SK-N-SH (cell line): ENCODE results near the gene CPPED1.

Experiments
- CTCF ChIP-seq: fragments of 200-600 bp; sonication (generic); IDR thresholded peaks from 2 replicates; pipeline ENCODE4 v1.6.1; 2017; ENCODE audit warnings: antibody characterized with exemption, mild to moderate bottlenecking, moderate library complexity
- ELF1 ChIP-seq: IDR thresholded peaks from 2 replicates; pipeline ENCODE4 v1.4.0; 2012
- EZH2phosphoT487 ChIP-seq: fragments of 200-600 bp; sonication (generic); IDR thresholded peaks from 2 replicates; pipeline ENCODE4 v1.6.1; 2017; ENCODE audit warnings: low read depth, mixed run types, mild to moderate bottlenecking, antibody characterized with exemption, moderate library complexity, borderline replicate concordance
- GABPA ChIP-seq: IDR thresholded peaks from 2 replicates; pipeline ENCODE4 v1.4.0; 2012; ENCODE audit warnings: low read depth, mild to moderate bottlenecking
- IRF3 ChIP-seq: fragments of 150-350 bp; IDR thresholded peaks from 2 replicates; pipeline ENCODE4 v1.6.1; 2016; ENCODE audit warnings: mild to moderate bottlenecking, low read depth, low read length
- POLR2AphosphoS5 ChIP-seq: IDR thresholded peaks from 2 replicates; pipeline ENCODE4 v1.6.1; 2012; ENCODE audit warnings: low read depth, low read length
- RAD21 ChIP-seq: IDR thresholded peaks from 2 replicates; pipeline ENCODE4 v1.6.1; 2012; ENCODE audit warnings: mild to moderate bottlenecking, low read length
- RCOR1 ChIP-seq: fragments of 150-350 bp; IDR thresholded peaks from 2 replicates; pipeline ENCODE4 v1.6.1; 2017; ENCODE audit warnings: antibody characterized with exemption, low read length
- SIN3A ChIP-seq: IDR thresholded peaks from 2 replicates; pipeline ENCODE4 v1.6.1; 2012; ENCODE audit warnings: low read depth, mild to moderate bottlenecking, low read length, moderate library complexity, borderline replicate concordance
- USF2 ChIP-seq: fragments of 150-350 bp; IDR thresholded peaks from 2 replicates; pipeline ENCODE4 v1.6.1; 2017; ENCODE audit warnings: antibody characterized with exemption, low read length, low read depth, borderline replicate concordance

GRCh38 chr16:12699161-12699560 is 104.5 kb downstream of the CPPED1 start:
- TF ChIP-seq CTCF (no peak), EZH2phosphoT487 (no peak), SIN3A (no peak), GABPA (no peak), POLR2AphosphoS5 (no peak), USF2 (no peak), ELF1 (no peak), IRF3 (no peak), RCOR1 (no peak), RAD21 (no peak)
